Left ventricle myocardium superior (tissue), 1 donor: Measurements from ENCODE around the gene FOS. TPM values are rescaled to one million over a fixed set of nuclear protein-coding genes. Genes with fewer than 3 reads are reported as not detected.
"Not testable (repeated sequence)": the region's sequence is repeated elsewhere in the genome, so short reads cannot be mapped to it uniquely, and the experiment has no call there.

ENCODE experiments used
- ATAC-seq: fragments of 200-7000 bp; cut with Tn5 transposase; one replicate; pipeline ENCODE4 v1.9.1; 2020; ENCODE audit warnings: mild to moderate bottlenecking, moderate library complexity
- DNase-seq: peaks from one replicate; pipeline ENCODE4 v3.0.0-alpha.2; 2020
- intact Hi-C: fragments of 100-400 bp; cut with micrococcal nuclease; formaldehyde crosslinking; loops from one replicate; pipeline ENCODE4 v1.11.0; 2022
- long read RNA-seq: library from polyadenylated mRNA; unstranded; transcript quantifications from one replicate; pipeline ENCODE4 v2.0.0, GENCODE V29; 2021
- total RNA-seq: library from RNA; stranded (reverse); fragmentation: NEBNext Ultra II Directional; extraction: Animal tissue kit (Norgen Biotek cat#: 25700); gene quantifications from one replicate; pipeline ENCODE4 v1.2.1, GENCODE V29; 2021
- donor health status: DM: no; HTN: yes; CAD: no; lungs with severe emphysema.

FOS gene
- total RNA-seq = 25.4 TPM
- long read RNA-seq, transcript FOS-201 (4 exons, 2,158 nt) = major isoform, 6 of 9 reads
- long read RNA-seq, partial matches to known transcripts = 0 of 9 reads
- long read RNA-seq, other reads (novel, unspliced or antisense) = 2 of 9 reads

DNA sequence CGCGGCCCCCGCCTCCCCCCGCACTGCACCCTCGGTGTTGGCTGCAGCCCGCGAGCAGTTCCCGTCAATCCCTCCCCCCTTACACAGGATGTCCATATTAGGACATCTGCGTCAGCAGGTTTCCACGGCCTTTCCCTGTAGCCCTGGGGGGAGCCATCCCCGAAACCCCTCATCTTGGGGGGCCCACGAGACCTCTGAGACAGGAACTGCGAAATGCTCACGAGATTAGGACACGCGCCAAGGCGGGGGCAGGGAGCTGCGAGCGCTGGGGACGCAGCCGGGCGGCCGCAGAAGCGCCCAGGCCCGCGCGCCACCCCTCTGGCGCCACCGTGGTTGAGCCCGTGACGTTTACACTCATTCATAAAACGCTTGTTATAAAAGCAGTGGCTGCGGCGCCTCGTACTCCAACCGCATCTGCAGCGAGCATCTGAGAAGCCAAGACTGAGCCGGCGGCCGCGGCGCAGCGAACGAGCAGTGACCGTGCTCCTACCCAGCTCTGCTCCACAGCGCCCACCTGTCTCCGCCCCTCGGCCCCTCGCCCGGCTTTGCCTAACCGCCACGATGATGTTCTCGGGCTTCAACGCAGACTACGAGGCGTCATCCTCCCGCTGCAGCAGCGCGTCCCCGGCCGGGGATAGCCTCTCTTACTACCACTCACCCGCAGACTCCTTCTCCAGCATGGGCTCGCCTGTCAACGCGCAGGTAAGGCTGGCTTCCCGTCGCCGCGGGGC lies at the start of gene FOS:
FOS (plus strand) TSS at position 407 of the 731 bp plus-strand sequence; CDS start at position 562, 155 bp downstream.
- intact Hi-C loops = no loop called here
- DNase-seq = peak; percentile 92
- peak; percentile 82 for ATAC-seq

- peak; percentile 7 for ATAC-seq
- intact Hi-C loops = no loop called here
- DNase-seq = no peak
Measured at GRCh38 chr14:75229661-75230139, 48.9 kb upstream of the FOS start.

DNA sequence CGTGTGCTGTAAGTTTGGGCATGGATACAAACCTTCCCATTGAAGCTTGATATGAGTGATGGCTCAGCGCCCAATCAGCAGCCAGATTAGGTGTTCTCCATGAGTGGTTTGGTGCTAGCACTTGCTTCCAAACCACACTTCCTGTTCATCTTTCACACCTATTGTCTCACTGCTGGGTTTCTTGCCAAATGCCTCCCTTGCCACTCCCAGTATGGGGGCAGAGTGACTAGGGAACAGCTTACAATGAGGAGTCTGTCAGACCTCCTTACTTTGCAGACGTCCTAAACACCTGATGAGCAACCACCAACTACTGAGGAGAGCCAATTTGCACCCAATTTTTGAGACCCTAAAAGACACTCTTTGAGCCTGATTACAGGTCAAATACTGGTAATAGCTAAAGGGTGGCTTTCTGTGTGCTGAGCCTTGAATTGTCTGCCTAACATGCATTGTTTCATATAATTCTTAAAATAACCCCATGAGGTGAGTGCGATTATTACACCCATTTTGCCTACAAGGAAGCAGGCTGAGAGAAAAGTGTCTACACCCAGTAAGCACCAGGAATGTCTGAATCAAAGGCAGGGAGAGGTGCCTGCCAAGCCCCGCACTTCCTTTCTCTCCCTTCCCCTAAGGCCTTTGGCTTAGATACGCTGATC lies 48.4 kb upstream of the FOS start:
- DNase-seq (peak; percentile 82), ATAC-seq (peak; percentile 84)
- intact Hi-C loops = no loop called here

- DNase-seq = no peak
- ATAC-seq = no peak
- intact Hi-C loops = no loop called here
Measured at GRCh38 chr14:75231320-75231719, 47.3 kb upstream of the FOS start.

GRCh38 chr14:75232191-75232590 lies 46.4 kb upstream of the FOS start:
- intact Hi-C loops = no loop called here
- no peak for ATAC-seq
- no peak for DNase-seq

DNA sequence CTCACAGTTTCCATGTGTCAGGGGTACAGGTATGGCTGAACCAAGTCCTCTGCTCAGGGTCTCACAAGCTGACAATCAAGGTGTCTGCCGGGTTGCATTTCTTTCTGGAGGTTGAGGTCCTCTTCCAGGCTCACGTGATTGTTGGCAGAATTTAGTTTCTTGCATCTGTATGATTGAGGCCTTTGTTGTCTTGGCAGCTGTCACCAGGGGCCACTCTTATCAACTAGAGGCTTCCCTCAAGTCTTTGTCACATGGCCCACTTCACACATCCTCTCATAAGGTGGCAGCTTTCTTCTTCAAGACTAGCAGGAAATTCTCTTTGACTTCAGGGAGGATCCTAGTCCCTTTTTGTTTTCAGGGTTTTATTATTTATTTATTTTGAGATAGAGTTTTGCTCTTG lies 46.0 kb upstream of the FOS start:
- intact Hi-C loops = no loop called here
- no peak for DNase-seq
- ATAC-seq = no peak

DNA sequence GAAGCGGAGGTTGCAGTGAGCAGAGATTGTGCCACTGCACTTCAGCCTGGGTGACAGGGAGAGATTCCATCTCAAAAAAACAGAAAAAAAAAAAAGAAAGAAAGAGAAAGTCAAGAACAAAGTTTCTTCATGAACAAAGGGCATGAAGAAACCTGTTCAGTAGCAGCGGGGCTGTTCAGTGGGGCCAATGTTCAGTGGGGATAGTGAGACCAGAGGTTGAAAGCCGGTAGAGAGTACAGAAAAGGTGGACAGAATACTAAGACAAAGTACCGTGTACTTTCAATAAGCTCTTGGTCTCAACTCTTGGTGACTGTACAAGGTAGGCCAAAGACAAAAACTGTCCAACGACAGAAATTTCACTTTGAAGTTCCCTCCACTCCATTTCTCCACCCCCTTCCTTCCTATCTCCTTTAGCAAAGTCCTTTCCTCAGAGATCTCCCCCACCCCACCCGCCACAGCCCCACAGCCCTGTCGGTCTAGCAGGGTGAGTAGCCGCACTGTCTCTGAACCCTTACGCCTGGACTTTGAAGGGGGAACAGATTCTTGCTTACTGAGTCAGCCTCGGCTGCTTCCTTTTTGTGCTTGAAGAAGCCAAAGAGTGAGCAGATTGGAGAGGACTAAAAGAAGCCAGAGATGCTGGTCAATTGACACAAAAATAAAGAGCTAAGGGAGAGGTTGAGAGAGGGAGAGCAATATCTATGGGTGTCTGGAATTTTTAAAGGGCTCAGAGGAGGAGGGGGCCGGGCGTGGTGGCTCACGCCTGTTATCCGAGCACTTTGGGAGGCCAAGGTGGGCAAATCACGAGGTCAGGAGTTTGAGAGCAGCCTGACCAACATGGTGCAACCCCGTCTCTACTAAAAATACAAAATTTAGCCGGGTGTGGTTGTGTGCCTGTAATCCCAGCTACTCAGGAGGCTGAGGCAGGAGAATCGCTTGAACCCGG lies 44.2 kb upstream of the FOS start:
- intact Hi-C loops = no loop called here
- no peak for ATAC-seq
- DNase-seq = peak; percentile 53

GRCh38 chr14:75235198-75235597 lies 43.4 kb upstream of the FOS start:
- DNase-seq, ATAC-seq, intact Hi-C loops: not testable (repeated sequence)

DNA sequence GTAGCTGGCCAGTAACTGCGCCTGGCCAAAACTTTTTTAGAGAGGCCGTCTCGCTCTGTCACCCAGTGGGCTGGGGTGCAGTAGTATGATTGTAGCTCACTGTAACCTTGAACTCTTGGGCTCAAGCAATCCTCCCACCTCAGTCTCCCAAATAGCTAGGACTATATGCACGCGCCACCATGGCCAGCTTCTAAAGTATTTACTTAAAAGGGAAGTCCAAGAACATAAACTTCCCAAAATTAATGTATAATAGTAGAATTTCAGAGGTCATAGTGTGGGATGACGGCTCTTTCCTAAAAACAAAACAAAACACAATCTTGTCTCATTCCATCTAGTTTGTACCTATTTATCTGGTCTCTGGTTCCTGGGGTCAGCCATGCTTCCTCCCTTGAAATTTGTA lies 42.2 kb upstream of the FOS start:
- intact Hi-C loops = no loop called here
- ATAC-seq (no peak), DNase-seq (no peak)

DNA sequence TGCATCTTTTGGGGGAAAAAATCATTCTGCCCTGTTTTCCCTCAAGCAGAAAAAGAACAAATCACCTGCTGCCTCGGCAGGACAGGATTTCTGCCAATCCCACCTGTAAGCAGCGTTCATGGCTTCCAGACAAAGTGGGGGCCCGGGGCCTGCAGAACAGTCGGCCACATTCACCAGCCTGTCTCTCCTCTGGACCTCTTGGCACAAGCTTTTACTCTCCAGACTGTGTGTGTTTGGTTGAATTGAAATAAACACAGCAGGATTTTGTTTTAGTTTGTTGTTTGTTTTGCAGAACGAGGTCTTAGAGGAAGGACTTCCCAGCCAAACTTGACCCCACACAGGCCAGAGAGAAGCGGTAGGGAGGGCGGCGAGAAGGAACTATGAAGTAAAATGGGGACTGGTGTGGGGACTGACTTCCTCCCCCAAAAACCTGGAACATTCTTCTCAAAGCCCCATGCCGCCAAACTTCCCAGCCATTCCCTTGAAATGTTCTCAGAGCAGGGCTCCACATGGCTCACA lies 41.7 kb upstream of the FOS start:
- DNase-seq = no peak
- intact Hi-C loops = no loop called here
- peak; percentile 1 for ATAC-seq

- intact Hi-C loops = no loop called here
- DNase-seq (peak; percentile 48), ATAC-seq (peak; percentile 16)
Measured at GRCh38 chr14:75238756-75239455, 39.7 kb upstream of the FOS start.

GRCh38 chr14:75240781-75241180 lies 37.8 kb upstream of the FOS start:
- no peak for ATAC-seq
- intact Hi-C loops = no loop called here
- DNase-seq = no peak

DNA sequence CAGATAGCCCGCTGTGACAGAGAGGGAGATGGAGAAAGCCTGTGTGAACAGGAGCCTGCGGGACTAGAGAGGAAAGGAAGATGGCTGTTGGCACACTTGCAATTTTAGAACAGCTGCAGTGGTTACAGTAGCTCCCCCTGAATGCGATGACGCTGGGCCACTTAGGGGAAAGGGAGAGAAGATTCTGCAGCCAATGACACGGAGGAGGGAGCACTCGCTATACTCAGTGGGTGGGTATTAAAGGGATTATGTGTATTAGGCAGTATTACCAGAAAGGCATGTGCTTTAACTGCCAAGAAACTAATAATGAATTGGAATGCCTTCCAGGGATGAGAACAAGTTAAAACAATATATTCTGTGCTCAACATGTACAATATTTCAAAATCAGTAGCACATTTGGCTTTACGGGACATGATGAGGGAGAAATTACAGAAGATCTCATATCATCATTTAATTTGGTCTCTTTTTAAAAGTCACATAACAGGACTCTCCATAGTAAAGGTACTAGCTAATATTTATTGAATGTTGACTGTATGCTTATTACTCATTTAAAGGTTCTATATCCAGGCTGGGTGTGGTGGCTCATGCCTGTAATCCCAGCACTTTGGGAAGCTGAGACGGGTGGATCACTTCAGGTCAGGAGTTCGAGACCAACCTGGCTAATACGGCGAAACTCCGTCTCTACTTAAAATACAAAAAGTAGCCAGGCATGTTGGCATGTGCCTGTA lies 35.9 kb upstream of the FOS start:
- DNase-seq (peak; percentile 41), ATAC-seq (peak; percentile 7)
- intact Hi-C loops = no loop called here

- DNase-seq (no peak), ATAC-seq (no peak)
- intact Hi-C loops = no loop called here
Measured at GRCh38 chr14:75244121-75244520, 34.5 kb upstream of the FOS start.

DNA sequence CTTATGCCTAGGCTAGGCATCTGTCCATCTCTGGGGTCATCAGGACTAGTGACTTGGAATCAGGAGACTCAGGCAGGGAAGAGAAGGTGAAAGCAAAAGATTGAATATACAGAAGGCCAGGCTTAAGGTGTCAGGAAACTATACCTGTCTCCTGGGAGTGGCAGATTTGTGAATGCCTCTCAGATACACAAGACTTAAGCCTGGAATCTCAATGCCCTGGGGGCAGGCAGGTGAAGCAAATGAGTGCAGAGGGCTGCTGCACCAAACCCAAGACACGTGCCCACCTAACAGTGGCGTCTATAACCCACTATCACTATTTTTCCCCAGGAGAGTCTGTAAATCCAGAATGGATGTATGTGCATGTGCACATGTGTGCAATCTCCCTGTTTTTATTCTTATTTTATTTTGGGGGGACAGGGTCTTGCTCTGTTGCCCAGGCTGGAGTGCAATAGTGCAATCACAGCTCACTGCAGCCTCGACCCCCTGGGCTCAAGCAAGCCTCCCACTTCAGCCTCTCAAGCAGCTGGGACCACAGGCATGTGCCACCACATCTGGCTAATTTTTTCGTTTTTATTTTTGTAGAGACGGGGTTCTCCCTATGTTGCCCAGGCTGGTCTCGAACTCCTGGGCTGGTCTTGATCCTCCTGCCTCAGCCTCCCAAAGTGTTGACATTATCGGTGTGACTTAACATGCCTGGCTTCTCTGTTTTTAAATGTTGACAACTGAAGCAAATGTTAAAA lies 31.9 kb upstream of the FOS start:
- intact Hi-C loops = no loop called here
- no peak for ATAC-seq

DNA sequence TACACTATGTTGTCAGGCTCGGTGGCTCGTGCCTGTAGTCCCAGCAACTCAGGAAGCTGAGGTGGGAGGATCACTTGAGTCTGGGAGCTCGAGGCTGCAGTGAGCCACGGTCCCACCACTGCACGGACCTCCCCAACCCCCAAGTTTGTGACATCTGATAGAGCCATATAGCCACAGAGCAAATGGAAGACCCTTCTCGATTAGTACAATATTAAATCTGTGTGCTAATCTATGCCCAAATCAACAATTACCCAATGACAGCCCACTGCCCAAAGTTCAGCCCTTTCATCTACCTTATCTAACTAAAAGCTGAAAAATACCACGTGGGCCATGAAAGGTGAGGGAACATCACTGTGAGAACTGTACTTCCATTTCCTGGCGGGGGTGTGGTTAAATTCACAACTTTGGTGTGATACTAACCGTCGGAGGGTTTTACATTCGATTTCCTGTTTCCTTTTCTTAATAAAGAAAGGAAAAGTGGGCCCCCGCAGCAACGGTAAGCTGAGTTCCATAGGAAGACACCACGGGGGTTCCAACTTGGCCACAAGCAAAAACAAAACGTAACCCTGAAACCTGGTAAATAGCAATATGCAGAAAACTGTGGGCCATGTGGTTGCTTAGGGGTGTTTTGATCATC lies 31.2 kb upstream of the FOS start:
- ATAC-seq (no peak), DNase-seq (no peak)
- intact Hi-C loops = no loop called here

More for the DNA sequence above, 31.9 kb upstream of the FOS start:
- DNase-seq = no peak

- intact Hi-C loops = no loop called here
- DNase-seq (no peak), ATAC-seq (no peak)
Measured at GRCh38 chr14:75247939-75248338, 30.7 kb upstream of the FOS start.
